Loucy (cell line): ENCODE results near the gene RPL37A.

ENCODE experiments used
- CTCF ChIP-seq: fragments of 200-600 bp; sonication (generic); conservative IDR thresholded peaks from 2 replicates; pipeline ENCODE4 v1.5.1; 2014; ENCODE audit warnings: mild to moderate bottlenecking, antibody characterized with exemption, low read length
- EZH2phosphoT487 ChIP-seq: fragments of 200-600 bp; IDR thresholded peaks from 2 replicates; pipeline ENCODE4 v1.6.1; 2018; ENCODE audit warnings: antibody characterized with exemption, mild to moderate bottlenecking, moderate library complexity, borderline replicate concordance

GRCh38 chr2:216549926-216550690, 51.5 kb downstream of the RPL37A start:
- no peak for TF ChIP-seq CTCF
- no peak for TF ChIP-seq EZH2phosphoT487
